Neutrophil (primary cell): ENCODE measurements around the gene SF3B4.
A peak's percentile ranks its signal among the peaks of the same experiment; 100 is the strongest.

Source experiments
- H3K27ac ChIP-seq: fragments of 200-600 bp; sonication (generic); 2 replicates; pipeline ENCODE4 v1.5.1; 2016; ENCODE audit warnings: mild to moderate bottlenecking, moderate library complexity
- H3K27me3 ChIP-seq: fragments of 200-600 bp; sonication (generic); 2 replicates; pipeline ENCODE4 v1.6.0; 2016; ENCODE audit warnings: mild to moderate bottlenecking
- H3K36me3 ChIP-seq: fragments of 200-600 bp; sonication (generic); 2 replicates; pipeline ENCODE4 v1.5.1; 2017
- H3K4me1 ChIP-seq, 2 experiments: fragments of 200-600 bp in 1 of 2; sonication (generic) in 1 of 2; 1 replicate in 1 of 2; 2 replicates in 1 of 2; pipeline versions ENCODE4 v1.5.1 to v1.6.1; 2013 to 2016; ENCODE audit warnings: low read depth in 1 of 2, low read length in 1 of 2, mild to moderate bottlenecking in 1 of 2, moderate library complexity in 1 of 2; ENCODE audit not compliant: control insufficient read depth in 1 of 2, insufficient read depth in 1 of 2
- H3K4me3 ChIP-seq, 2 experiments: fragments of 200-600 bp in 1 of 2; sonication (generic) in 1 of 2; 1 replicate in 1 of 2; 2 replicates in 1 of 2; pipeline ENCODE4 v1.5.1; 2013 to 2016; ENCODE audit warnings: low read depth in 1 of 2, low read length in 1 of 2, mild to moderate bottlenecking in 1 of 2, moderate library complexity in 1 of 2
- H3K9me3 ChIP-seq: fragments of 200-600 bp; sonication (generic); 2 replicates; pipeline ENCODE4 v1.5.1; 2016
- CTCF ChIP-seq: fragments of 200-600 bp; sonication (generic); IDR thresholded peaks from 2 replicates; pipeline ENCODE4 v1.5.1; 2016; ENCODE audit warnings: antibody characterized with exemption

SF3B4 gene

GRCh38 chr1:149883598-149884247 lies 43.9 kb downstream of the SF3B4 start:
- peaks cover 10% of the 10 kb centered on the region for H3K36me3 ChIP-seq
- peaks cover 32 to 50% of the 10 kb centered on the region in 2 experiments for H3K4me1 ChIP-seq
- no peak for TF ChIP-seq CTCF
- peak overlapping the region; percentile 99 for H3K27ac ChIP-seq
- peak overlapping the region; percentile 71 to 93 for H3K4me3 ChIP-seq
- peaks cover 14% of the 10 kb centered on the region for H3K9me3 ChIP-seq
- no peaks in the 10 kb centered on the region for H3K27me3 ChIP-seq

- H3K36me3 ChIP-seq = peaks cover 13% of the 10 kb centered on the region
- no peaks in the 10 kb centered on the region for H3K27me3 ChIP-seq
- H3K4me3 ChIP-seq = peak overlapping the region in 1 of 2 experiments; percentile 3
- H3K9me3 ChIP-seq = peaks cover 7% of the 10 kb centered on the region
- no peak for TF ChIP-seq CTCF
- H3K27ac ChIP-seq = peak overlapping the region; percentile 65
- peaks cover 28 to 38% of the 10 kb centered on the region in 2 experiments for H3K4me1 ChIP-seq
Observed at GRCh38 chr1:149881876-149882275, 45.7 kb downstream of the SF3B4 start.

- H3K4me3 ChIP-seq = no peak overlapping the region
- peaks cover 19 to 30% of the 10 kb centered on the region in 2 experiments for H3K4me1 ChIP-seq
- peaks cover 13% of the 10 kb centered on the region for H3K36me3 ChIP-seq
- no peaks in the 10 kb centered on the region for H3K27me3 ChIP-seq
- TF ChIP-seq CTCF = no peak
- no peak overlapping the region for H3K27ac ChIP-seq
- no peaks in the 10 kb centered on the region for H3K9me3 ChIP-seq
Observed at GRCh38 chr1:149879556-149879955, 48.0 kb downstream of the SF3B4 start.

GRCh38 chr1:149877211-149877946 lies 50.2 kb downstream of the SF3B4 start:
- Histone ChIP-seq H3K4me3 (no peak overlapping the region), H3K36me3 (peaks cover 10% of the 10 kb centered on the region), H3K27me3 (no peaks in the 10 kb centered on the region), H3K9me3 (no peaks in the 10 kb centered on the region), H3K4me1 (peaks cover 5 to 8% of the 10 kb centered on the region in 2 experiments), H3K27ac (no peak overlapping the region)
- no peak for TF ChIP-seq CTCF
